ENCODE data around the gene KCNJ16. TPM values are rescaled to one million over a fixed set of nuclear protein-coding genes. Genes with fewer than 3 reads are reported as not detected.

Gene KCNJ16
- total RNA-seq, 4 donors from 2014 or later, result 2.4 to 36.2 (median 22.4) TPM

GRCh38 chr17:70078994-70079531 is 4.0 kb downstream of the KCNJ16 start:
- Histone ChIP-seq H3K27ac (peak overlapping the region in 1 of 4 donors; percentile 55), H3K36me3 (no peaks in the 10 kb centered on the region), H3K4me1 (peaks cover 0 to 31% (median 8%) of the 10 kb centered on the region in 4 donors), H3K9me3 (no peaks in the 10 kb centered on the region), H3K27me3 (no peaks in the 10 kb centered on the region), H3K4me3 (no peak overlapping the region)
- WGBS, 2 donors, result 86 to 91% methylated on average over 3 of the region's 3 CpGs
- TF ChIP-seq, protein P1, sequence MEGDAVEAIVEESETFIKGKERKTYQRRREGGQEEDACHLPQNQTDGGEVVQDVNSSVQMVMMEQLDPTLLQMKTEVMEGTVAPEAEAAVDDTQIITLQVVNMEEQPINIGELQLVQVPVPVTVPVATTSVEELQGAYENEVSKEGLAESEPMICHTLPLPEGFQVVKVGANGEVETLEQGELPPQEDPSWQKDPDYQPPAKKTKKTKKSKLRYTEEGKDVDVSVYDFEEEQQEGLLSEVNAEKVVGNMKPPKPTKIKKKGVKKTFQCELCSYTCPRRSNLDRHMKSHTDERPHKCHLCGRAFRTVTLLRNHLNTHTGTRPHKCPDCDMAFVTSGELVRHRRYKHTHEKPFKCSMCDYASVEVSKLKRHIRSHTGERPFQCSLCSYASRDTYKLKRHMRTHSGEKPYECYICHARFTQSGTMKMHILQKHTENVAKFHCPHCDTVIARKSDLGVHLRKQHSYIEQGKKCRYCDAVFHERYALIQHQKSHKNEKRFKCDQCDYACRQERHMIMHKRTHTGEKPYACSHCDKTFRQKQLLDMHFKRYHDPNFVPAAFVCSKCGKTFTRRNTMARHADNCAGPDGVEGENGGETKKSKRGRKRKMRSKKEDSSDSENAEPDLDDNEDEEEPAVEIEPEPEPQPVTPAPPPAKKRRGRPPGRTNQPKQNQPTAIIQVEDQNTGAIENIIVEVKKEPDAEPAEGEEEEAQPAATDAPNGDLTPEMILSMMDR (IDR thresholded peaks at IDR 0.05), result no peak
- TF ChIP-seq EP300 (IDR thresholded peaks at IDR 0.05) (no peak), POLR2A (IDR thresholded peaks at IDR 0.05) (no peak)
- no peak for DNase-seq (ENCODE audit: low spot score in 2 of 2)

GRCh38 chr17:70080541-70081347 is 5.7 kb downstream of the KCNJ16 start:
- 48 to 57% methylated on average over 7 of the region's 7 CpGs for WGBS, 2 donors
- Histone ChIP-seq H3K27ac (peak overlapping the region in 2 of 4 donors; percentile 19 to 73), H3K4me1 (peaks cover 0 to 25% (median 6%) of the 10 kb centered on the region in 4 donors), H3K9me3 (no peaks in the 10 kb centered on the region), H3K27me3 (no peaks in the 10 kb centered on the region), H3K36me3 (no peaks in the 10 kb centered on the region), H3K4me3 (no peak overlapping the region)
- TF ChIP-seq POLR2A (IDR thresholded peaks at IDR 0.05), result no peak
- peak in 1 of 2 donors; percentile 72 for TF ChIP-seq EP300 (IDR thresholded peaks at IDR 0.05)
- DNase-seq (ENCODE audit: low spot score in 2 of 2), result peak in 1 of 2 donors; percentile 37

- H3K4me3 ChIP-seq, result no peak overlapping the region
- no peaks in the 10 kb centered on the region for H3K9me3 ChIP-seq
- peaks cover 0 to 18% (median 6%) of the 10 kb centered on the region in 4 donors for H3K4me1 ChIP-seq
- 50 to 61% methylated on average over 1 of the region's 1 CpG for WGBS, 2 donors
- TF ChIP-seq, protein P1 (IDR thresholded peaks at IDR 0.05), result no peak
- TF ChIP-seq POLR2A (IDR thresholded peaks at IDR 0.05), result no peak
- no peak for TF ChIP-seq EP300 (IDR thresholded peaks at IDR 0.05)
- no peak for DNase-seq (ENCODE audit: low spot score in 2 of 2)
- peak overlapping the region in 2 of 4 donors; percentile 33 to 73 for H3K27ac ChIP-seq
- no peaks in the 10 kb centered on the region for H3K27me3 ChIP-seq
- H3K36me3 ChIP-seq, result no peaks in the 10 kb centered on the region
Measured at GRCh38 chr17:70081885-70082284, 6.9 kb downstream of the KCNJ16 start.

- TF ChIP-seq EP300 (IDR thresholded peaks at IDR 0.05) (no peak), POLR2A (IDR thresholded peaks at IDR 0.05) (no peak)
- TF ChIP-seq, protein P1 (IDR thresholded peaks at IDR 0.05), result no peak
- Histone ChIP-seq H3K4me3 (no peak overlapping the region), H3K27me3 (no peaks in the 10 kb centered on the region), H3K36me3 (no peaks in the 10 kb centered on the region), H3K27ac (no peak overlapping the region), H3K4me1 (peaks cover 0 to 14% (median 6%) of the 10 kb centered on the region in 4 donors), H3K9me3 (no peaks in the 10 kb centered on the region)
- WGBS, 2 donors, result 63 to 65% methylated on average over 4 of the region's 4 CpGs
- no peak for DNase-seq (ENCODE audit: low spot score in 2 of 2)
Measured at GRCh38 chr17:70084476-70084875, 9.5 kb downstream of the KCNJ16 start.

GRCh38 chr17:70086516-70086915 is 11.5 kb downstream of the KCNJ16 start:
- TF ChIP-seq EP300 (IDR thresholded peaks at IDR 0.05) (no peak), POLR2A (IDR thresholded peaks at IDR 0.05) (no peak)
- TF ChIP-seq, protein P1 (IDR thresholded peaks at IDR 0.05), result no peak
- no peaks in the 10 kb centered on the region for H3K36me3 ChIP-seq
- H3K9me3 ChIP-seq, result no peaks in the 10 kb centered on the region
- DNase-seq (ENCODE audit: low spot score in 2 of 2), result no peak
- H3K4me1 ChIP-seq, result peaks cover 0 to 13% (median 2%) of the 10 kb centered on the region in 4 donors
- no peak overlapping the region for H3K27ac ChIP-seq
- no peaks in the 10 kb centered on the region for H3K27me3 ChIP-seq
- no peak overlapping the region for H3K4me3 ChIP-seq
- 58 to 66% methylated on average over 2 of the region's 2 CpGs for WGBS, 2 donors
